Stimulated activated CD4-positive, alpha-beta T cell treated with anti-CD3 and anti-CD28 coated beads, Interleukin-1b, Interleukin-23, amount 100 ng/mL, for 48 hours (primary cell): ENCODE results near the gene SPATA6.
"Not testable (repeated sequence)": the region's sequence is repeated elsewhere in the genome, so short reads cannot be mapped to it uniquely, and the experiment has no call there.

Experiments used
- DNase-seq: peaks from one replicate; pipeline ENCODE4 v3.0.0-alpha.2; 2020

Gene SPATA6

DNA sequence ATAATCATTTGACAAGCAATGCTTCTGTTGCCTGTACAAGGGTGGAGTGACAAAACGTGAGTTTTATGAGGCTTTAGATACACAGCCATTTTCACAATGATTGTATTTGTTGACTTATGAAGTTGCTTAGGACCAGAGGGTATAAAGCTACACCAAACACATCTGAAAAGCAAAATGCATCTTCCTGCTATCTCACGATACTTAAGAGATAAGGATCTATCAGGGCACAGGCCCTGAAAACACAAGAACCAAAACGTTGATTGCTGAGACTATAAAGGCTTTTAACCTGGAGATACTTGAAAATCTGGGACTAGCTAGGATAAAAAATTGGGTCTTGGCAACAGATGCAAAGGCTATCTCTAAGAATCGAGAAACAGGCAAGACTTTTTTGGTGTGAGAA is 133.7 kb downstream of the SPATA6 start:
- no peak for DNase-seq

DNA sequence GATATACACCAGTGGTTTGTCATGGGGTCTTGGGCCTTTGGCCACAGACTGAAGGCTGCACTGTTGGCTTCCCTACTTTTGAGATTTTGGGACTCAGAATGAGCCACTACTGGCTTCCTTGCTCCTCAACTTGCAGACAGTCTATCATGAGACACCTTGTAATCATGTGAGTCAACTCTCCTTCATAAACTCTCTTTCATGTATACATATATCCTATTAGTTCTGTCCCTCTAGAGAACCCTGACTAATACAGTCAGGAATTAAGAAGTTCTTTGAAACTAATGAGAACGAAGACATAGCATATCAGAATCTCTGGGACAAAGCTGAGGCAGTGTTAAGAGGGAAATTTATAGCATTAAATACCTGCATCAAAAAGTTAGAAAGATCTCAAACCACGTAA is 138.7 kb downstream of the SPATA6 start:
- DNase-seq = no peak

DNA sequence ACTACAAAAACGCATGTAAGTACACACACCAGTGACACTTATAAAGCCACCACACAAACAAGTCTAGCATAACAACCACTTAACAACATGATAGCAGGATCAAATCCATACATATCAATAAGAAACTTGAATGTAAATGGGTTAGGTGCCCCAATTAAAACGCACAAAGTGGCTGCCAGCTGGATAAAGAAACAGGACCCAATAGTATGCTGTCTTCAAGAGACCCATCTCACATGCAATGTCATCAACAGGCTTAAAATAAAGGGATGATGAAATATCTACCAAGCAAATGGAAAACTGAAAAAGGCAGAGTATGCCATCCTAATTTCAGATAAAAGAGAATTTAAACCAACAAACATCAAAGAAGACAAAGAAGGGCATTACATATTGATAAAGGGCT is 139.9 kb downstream of the SPATA6 start:
- no peak for DNase-seq

DNA sequence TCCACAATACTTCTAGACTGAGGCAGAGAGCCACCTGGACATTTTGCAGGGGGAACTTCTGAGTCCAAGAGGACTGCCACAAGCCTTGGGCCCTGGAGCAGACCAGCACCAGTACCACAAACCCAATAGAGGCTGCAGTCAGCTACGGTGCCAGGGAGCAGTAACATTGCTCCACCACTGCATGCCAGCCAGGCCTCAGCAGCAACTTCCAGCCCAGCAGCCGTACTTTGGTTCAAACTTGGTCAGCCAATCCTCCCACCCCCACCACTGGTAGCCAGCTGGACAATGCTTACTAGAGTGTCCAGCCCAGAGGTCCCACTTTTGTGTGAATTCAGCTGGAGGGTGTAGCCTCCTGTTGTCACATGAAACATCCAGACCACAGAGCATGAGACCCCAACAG is 142.1 kb downstream of the SPATA6 start:
- DNase-seq = no peak

DNA sequence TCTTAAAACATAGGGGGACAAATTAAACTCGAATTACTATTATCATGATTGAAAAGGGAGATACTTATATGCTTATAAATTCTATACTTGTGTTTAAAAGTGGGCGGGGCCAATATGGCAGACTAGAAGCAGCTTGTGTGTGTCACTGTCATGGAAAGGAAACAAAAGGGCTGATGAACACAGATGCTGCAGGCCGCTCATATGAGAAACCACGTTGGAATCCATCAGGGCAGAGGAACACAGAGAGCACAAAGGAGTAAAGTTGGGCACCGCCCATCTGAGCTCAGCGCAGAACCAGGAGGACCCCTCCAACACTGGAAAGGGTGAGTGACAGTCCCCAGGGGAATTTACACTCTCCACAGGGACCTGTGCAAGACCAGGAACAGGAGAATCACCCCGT is 142.5 kb downstream of the SPATA6 start:
- no peak for DNase-seq

DNA sequence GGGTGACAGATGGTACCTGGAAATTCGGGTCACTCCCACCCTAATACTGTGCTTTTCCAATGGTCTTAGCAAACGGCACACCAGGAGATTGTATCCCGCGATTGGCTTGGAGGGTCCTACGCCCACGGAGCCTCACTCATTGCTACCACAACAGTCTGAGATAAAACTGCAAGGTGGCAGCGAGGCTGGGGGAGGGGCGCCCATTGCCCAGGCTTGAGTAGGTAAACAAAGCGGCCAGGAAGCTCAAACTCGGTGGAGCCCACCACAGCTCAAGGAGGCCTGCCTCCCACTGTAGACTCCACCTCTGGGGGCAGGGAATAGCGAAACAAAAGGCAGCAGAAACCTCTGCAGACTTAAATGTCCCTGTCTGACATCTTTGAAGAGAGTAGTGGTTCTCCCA is 160.2 kb downstream of the SPATA6 start:
- DNase-seq = not testable (repeated sequence)

DNA sequence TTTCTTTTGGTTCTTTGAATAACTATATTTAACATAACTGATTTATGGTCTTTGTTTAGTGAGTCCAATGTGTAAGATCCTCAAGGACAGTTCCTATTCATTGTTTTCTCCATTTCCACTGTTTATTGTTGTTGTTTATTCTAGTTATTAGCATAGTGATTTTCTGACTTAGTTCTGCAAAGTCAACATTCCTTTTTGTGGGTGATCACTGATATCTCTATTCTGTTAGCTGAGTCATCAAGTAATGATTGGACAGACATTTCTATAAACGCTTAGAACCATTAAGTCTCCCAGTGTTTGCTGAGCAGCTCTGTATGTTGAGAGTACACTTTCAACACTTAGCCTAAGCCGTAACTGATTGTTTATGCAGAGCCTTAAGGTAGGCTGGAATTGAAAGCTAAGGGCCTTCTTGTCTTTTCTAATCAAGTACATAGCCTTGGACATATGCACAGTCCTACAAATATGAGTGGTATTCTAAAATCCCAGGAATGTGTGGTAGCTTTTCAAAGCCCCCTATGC is 162.4 kb downstream of the SPATA6 start:
- no peak for DNase-seq

DNA sequence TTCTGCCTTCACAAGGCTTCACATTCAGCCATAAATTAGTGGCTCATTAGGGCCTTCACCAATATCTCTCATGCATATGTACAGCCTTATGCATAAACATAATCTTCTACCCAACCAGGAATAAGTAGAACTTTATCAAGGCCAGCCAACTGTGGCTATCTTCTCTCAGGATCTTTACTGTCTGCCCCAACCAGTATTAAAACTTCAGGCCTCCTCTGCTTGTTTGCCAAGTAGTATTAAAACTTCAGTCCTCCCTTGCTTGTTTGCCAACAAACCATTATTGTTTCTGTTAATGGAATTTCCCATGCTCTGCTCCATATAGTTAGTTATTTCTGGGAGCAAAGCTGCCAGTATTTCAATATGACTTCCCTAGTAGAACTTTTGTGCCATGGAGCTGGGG is 169.4 kb downstream of the SPATA6 start:
- no peak for DNase-seq

DNA sequence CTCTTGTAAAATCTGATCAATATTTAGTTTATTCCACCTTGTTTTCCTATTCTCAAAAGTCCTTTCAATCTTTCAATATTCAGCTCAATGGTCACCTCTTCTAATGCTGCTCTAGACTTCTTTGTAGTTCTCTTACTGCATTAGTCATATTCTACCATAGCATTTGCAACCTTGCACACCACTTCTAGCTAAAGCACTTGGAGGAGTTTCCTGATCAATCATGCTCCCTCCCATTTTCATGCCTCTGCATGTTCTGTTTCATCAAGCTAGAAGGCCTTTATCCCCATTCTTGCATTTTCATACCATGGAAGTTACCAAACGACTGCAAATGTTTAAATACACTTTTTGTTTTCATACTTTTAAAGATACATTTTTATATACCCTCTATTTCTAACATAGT is 177.3 kb downstream of the SPATA6 start:
- no peak for DNase-seq

DNA sequence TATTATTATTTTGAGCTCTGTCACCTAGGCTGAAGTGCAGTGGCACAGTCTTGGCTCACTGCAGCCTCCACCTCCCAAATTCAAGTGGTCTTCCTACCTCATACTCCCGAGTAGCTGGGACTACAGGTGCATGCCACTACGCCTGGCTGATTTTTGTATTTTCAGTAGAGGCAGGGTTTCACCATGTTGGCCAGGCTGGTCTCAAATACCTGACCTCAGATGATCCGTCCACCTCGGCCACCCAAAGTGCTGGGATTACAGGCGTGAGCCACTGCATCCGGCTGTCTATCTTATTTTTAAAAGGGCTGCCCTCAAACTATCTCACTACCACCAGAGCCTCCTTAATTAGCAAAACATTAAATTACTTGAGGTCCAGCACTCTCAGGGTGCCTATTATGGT is 177.9 kb downstream of the SPATA6 start:
- not testable (repeated sequence) for DNase-seq

DNA sequence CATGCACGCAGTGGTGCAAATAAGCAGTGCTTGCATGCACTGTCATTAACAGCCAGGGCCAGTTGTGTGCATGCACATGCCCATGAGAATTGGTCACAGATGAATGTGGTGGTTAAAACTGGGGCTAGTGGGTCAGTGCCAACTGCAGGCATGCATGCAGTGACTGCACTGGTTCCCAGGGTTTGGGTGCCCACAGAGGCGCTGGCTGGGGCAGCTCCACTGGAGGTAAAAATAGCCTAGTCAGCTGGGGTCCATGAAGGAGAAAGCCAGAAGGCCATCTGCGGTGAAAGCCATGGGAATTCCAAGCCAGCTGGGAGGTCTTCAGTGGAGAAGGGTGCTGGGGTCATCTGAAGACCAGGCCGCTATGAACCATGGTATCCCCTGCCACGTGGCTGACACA is 179.3 kb downstream of the SPATA6 start:
- no peak for DNase-seq

DNA sequence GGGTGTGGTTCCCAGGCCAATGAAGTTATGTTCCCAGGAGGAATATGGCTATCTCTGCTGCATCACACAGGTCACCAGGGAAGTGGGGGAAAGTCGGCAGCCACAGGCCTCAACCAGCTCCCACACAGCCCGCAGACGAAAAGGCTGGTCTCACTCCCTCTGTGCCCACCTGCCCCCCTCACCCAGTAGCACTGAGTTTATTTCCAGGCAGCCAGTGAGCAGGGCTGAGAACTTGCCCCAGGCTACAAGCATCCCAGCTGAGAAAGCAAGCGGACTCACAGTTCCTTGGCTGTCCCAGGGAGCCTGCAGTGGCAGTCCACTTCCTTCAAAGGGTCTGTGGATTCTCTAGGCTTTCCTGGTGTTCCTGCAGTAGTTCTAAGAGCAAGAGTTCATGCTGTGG is 180.6 kb downstream of the SPATA6 start:
- no peak for DNase-seq

DNA sequence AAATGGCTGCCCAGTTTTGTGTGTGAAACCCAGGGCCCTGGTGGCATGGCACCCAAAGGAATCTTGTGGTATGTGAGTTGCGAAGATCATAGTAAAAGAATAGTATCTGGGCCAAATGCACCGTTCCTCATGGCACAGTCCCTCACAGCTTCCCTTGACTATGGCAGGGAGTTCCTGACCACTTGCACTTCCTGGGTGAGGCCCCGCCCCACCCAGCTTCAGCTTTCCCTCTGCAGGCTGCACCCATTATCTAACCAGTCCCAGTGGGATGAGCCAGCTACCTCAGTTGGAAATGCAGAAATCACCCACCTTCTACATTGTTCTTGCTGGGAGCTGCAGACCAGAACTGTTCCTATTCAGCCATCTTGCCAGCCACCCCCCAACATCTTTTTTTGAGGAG is 186.5 kb downstream of the SPATA6 start:
- DNase-seq = no peak

DNA sequence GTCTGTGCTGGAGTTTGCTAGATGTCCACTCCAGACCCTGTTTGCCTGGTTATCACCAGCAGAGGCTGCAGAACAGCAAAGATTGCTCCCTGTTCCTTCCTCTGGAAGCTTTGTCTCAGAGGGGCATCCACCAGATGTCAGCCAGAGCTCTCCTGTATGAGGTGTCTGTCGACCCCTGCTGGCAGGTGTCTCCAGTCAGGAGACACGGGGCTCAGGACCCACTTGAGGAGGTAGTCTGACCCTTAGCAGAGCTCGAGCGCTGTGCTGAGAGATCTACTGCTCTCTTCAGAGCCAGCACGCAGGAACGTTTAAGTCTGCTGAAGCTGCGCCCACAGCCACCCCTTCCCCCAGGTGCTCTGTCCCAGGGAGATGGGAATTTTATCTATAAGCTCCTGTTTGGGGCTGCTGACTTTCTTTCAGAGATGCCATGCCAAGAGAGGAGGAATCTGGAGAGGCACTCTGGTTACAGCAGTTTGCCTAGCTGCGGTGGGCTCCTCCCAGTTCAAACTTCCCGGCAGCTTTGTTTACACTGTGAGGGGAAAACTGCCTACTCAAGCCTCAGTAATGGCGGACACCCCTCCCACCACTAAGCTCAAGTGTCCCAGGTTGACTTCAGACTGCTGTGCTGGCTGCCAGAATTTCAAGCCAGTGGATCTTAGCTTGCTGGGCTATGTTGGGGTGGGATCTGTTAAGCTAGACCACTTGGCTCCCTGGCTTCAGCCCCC is 187.1 kb downstream of the SPATA6 start:
- not testable (repeated sequence) for DNase-seq

DNA sequence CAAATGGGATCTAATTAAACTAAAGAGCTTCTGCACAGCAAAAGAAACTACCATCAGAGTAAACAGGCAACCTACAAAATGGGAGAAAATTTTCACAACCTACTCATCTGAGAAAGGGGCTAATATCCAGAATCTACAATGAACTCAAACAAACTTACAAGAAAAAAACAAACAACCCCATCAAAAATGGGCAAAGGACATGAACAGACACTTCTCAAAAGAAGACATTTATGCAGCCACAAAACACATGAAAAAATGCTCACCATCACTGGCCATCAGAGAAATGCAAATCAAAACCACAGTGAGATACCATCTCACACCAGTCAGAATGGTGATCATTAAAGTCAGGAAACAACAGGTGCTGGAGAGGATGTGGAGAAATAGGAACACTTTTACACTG is 189.7 kb downstream of the SPATA6 start:
- not testable (repeated sequence) for DNase-seq

DNA sequence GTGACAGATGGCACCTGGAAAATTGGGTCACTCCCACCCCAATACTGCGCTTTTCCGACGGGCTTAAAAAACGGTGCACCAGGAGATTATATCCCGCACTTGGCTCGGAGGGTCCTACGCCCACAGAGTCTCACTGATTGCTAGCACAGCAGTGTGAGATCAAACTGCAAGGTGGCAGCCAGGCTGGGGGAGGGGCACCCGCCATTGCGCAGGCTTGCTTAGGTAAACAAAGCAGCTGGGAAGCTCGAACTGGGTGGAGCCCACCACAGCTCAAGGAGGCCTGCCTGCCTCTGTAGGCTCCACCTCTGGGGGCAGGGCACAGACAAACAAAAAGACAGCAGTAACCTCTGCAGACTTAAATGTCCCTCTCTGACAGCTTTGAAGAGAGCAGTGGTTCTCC is 194.6 kb downstream of the SPATA6 start:
- not testable (repeated sequence) for DNase-seq

DNA sequence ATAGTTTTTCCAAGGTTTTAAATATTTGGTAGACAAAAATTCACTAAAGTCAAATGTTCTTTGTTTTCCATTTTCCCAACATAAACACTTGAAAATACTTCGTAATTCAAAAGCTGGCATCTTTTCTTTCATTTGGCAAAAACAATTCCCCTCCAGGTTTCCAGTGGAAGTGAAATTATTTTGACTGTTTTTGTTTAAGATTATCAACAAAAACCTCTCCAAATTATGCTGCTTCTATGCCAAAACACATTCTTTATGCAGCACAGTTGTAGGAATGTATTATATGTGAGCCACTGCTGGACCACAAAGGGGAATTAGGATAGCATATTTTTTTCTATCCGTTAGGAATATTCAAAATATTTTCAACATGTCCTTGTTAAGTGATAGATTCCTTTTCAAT is 205.4 kb downstream of the SPATA6 start:
- DNase-seq = no peak

DNA sequence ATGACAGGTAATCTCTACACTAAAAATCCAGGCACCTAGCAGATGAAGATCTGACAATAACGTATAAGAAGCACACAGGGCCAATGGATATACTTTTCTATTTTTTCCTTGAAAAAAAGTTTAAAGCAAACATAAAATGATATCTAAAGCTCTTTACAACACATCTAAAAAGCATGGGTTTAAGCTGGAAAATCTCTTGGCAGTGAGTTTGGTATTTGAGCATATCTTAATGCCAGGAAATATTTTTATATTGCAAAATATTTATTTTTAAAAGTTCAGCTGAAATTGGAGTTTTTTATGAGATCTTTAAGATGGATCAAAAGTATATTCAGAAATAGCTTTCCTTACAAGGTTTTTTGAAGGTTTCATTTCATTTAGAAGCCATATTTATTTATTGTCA is 209.0 kb downstream of the SPATA6 start:
- no peak for DNase-seq

DNA sequence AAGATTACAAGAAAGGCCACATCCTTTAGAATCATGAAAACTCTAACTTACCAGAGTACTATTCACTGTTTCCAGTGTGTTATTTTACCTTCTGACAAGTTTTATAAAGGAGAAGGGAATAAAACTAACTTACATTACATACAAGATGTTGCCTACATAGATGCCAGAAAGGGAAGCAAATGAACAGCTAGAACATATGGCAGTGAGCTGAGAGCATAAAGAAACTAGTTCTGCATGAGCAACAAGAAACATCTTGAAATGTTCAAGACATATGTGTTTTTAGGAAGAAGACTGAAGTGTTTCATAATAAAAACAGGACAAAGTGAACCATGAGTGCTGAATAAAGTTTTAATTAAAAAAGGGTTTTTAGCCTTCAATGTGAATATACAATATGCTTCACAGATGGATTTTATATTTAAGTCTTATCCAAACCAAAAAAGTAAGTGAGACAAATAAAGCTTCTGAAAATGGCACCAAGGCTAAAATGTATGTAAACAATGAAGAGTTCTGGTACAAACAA is 210.1 kb downstream of the SPATA6 start:
- DNase-seq = no peak

DNA sequence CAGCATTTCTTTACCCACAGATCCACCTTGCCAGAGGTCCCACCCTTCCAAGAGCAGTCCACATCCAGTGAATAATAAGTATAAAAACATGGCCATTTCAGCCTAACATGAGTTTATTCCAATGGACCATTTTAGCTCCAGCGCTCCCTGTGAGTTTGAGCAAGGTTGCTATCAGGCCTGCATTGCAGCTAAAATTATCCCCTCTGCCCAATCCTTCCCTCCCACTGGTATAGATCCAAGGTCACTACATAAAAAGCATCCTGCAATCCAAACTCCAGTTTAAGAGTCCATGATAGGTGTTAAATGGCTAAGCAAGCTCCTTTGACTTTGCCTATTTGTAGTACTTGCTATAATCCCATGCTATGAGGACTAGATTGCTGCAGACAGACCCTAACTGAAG is 213.9 kb downstream of the SPATA6 start:
- no peak for DNase-seq

DNA sequence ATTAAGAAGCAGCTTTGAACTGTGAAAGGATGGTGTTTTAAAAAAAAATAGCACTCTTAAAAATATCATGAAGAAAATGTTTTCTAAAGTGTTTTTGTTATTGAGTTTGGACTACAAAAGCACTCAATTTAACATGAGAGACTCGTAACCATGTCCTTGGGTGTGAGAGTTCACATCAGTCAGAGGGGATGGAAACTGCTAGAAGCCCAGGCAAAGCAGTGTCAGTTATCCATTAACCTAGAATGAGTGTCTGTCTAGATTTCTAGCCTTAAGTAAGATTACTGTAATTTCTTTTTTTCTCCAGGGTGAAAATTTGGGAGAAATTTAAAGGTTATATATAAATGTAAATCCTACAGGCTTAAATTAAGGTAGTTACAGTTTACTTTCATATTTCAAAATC is 217.8 kb downstream of the SPATA6 start:
- DNase-seq = no peak

DNA sequence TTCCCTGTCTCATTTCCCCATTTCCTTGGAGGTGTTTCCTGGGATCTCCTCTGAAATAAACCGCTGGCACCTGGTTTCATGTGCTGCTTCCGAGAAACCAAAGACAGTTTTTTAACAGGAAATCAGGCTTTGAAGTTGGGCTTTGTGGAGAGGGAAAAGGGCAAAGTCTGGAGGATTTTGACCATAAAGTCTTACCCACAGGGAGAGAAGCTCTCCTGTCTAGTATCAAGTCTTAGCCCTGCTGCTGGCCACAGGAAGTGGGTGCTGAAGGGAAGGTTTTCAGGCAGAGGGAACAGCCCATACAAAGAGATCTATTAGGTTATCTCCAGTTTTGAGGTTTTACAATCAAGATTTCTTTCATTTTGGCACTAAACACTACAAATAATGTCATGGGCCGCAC is 220.2 kb downstream of the SPATA6 start:
- DNase-seq = no peak

DNA sequence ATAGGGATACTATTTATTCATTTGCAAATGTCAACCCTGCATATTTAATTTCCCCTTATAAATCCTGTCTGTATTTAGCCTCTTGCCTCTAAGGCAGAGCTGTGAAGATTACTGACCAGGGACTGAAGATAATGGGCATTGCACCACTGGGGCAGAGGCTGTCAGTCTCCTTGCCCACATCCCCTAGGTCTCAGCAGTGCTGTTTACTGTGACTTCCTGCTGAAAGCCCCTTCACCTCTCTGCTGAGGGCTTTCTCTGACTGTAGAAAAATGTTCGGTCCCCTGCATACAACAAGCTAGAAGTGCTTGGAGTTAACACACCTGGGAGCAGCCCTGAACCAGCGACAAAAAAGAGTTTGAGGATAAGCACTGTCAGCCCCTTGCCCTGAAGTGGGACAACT is 220.7 kb downstream of the SPATA6 start:
- DNase-seq = no peak

DNA sequence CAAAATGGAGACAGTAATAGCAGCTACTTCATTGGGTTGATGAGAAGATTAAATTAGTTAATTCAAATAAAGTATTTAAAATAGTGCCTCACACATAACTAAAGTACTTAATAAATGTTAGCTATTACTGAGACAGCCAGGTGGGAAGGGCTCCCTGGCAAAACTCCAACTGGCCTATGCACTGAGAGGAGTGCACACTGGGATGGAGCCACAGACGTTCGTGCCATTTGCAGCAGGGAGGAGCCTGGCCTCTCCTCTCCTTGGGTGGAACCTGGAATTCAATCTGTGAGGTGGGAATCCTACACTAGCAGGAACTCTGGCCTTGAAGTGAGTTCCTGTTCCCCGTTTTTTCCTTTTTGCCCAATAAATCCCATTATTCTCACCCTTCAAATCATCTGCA is 221.4 kb downstream of the SPATA6 start:
- DNase-seq = no peak

DNA sequence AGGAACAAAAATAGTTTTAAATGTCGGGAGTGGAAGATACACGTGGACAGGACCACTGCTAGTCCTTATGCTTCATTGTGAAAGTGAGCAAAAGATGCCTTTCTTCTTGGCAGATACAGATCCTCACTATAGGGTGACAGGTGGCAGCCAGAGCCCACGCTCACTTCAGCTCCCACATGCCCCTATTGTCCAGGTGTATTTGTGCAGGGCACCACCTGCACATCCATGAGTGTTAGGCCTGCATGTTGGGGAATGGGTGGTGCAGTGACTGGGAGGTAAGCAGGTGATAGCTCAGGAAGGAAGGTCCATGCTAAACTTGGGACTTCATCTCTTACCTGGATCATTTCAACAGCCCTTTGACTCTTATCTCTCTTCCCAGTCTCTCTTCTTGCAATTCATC is 222.1 kb downstream of the SPATA6 start:
- no peak for DNase-seq
